GM12875 (cell line): ENCODE measurements around the gene AP3S2.
"Not testable (repeated sequence)": the region's sequence is repeated elsewhere in the genome, so short reads cannot be mapped to it uniquely, and the experiment has no call there.

ENCODE experiments used
- H3K4me3 ChIP-seq: one replicate; pipeline ENCODE4 v1.5.1; 2011; ENCODE audit warnings: low read depth, low read length, control low read depth
- CTCF ChIP-seq: IDR thresholded peaks from 2 replicates; pipeline ENCODE4 v1.5.1; 2011; ENCODE audit warnings: low read depth, mild to moderate bottlenecking, control low read depth, inconsistent platforms, low read length, moderate library complexity, borderline replicate concordance; ENCODE audit not compliant: insufficient read depth

AP3S2 gene

GRCh38 chr15:89792106-89792805 is 101.5 kb downstream of the AP3S2 start:
- TF ChIP-seq CTCF: no peak
- H3K4me3 ChIP-seq: no peak overlapping the region

- H3K4me3 ChIP-seq: no peak overlapping the region
- no peak for TF ChIP-seq CTCF
Measured at GRCh38 chr15:89790661-89791060, 103.1 kb downstream of the AP3S2 start.

GRCh38 chr15:89790206-89790605 is 103.6 kb downstream of the AP3S2 start:
- TF ChIP-seq CTCF: no peak
- no peak overlapping the region for H3K4me3 ChIP-seq

- H3K4me3 ChIP-seq: not testable (repeated sequence)
Measured at GRCh38 chr15:89788585-89788984, 105.2 kb downstream of the AP3S2 start.

- H3K4me3 ChIP-seq: no peak overlapping the region
- TF ChIP-seq CTCF: no peak
Measured at GRCh38 chr15:89787944-89788343, 105.8 kb downstream of the AP3S2 start.

GRCh38 chr15:89785774-89786140 is 108.0 kb downstream of the AP3S2 start:
- no peak for TF ChIP-seq CTCF
- H3K4me3 ChIP-seq: no peak overlapping the region

- TF ChIP-seq CTCF: no peak
- H3K4me3 ChIP-seq: no peak overlapping the region
Measured at GRCh38 chr15:89785064-89785773, 108.6 kb downstream of the AP3S2 start.

GRCh38 chr15:89784686-89784960 is 109.2 kb downstream of the AP3S2 start:
- no peak for TF ChIP-seq CTCF
- H3K4me3 ChIP-seq: no peak overlapping the region
